HEK293 (cell line): Measurements from ENCODE around the gene UCHL1.

Experiments
- CTCF ChIA-PET: fragments of 350-600 bp; formaldehyde crosslinking; extraction: SDS; loops from one replicate; lab custom pipeline; 2021; ENCODE audit warnings: antibody characterized with exemption; lab: Yijun Ruan, JAX
- POLR2A ChIA-PET: fragments of 300-600 bp; formaldehyde crosslinking; extraction: SDS; loops from one replicate; lab custom pipeline; 2020; ENCODE audit warnings: antibody characterized with exemption, inconsistent platforms; lab: Yijun Ruan, JAX
- H3K27ac ChIP-seq: fragments of 200-500 bp; sonication (Bioruptor generic); 2 replicates; pipeline ENCODE4 v1.5.1; 2014; ENCODE audit warnings: low read depth, low read length, control low read depth, inconsistent platforms; ENCODE audit errors: extremely low read depth
- H3K36me3 ChIP-seq, 2 experiments: fragments of 200-500 bp in 1 of 2; sonication (Bioruptor generic) in 1 of 2; 1 replicate in 1 of 2; 2 replicates in 1 of 2; pipeline ENCODE4 v1.5.1; 2014 to 2017; ENCODE audit warnings: inconsistent platforms in 2 of 2, low read length in 2 of 2; ENCODE audit not compliant: control insufficient read depth in 2 of 2, insufficient read depth in 1 of 2
- H3K4me1 ChIP-seq: fragments of 200-500 bp; sonication (Bioruptor generic); 2 replicates; pipeline ENCODE4 v1.5.1; 2014; ENCODE audit warnings: mild to moderate bottlenecking, low read length, inconsistent platforms; ENCODE audit not compliant: control insufficient read depth, insufficient read depth
- H3K4me3 ChIP-seq: 2 replicates; pipeline ENCODE4 v1.5.1; 2011; ENCODE audit warnings: low read depth, mild to moderate bottlenecking, control low read depth, low read length, moderate library complexity
- H3K9me3 ChIP-seq: fragments of 200-500 bp; sonication (Bioruptor generic); 2 replicates; pipeline ENCODE4 v1.5.1; 2014; ENCODE audit warnings: low read depth, low read length, inconsistent platforms; ENCODE audit not compliant: control insufficient read depth, insufficient read depth
- GLI2 ChIP-seq: fragments of 450-650 bp; formaldehyde crosslinking; IDR thresholded peaks from 2 replicates; pipeline ENCODE4; 2017; ENCODE audit warnings: missing biosample characterization, missing genetic modification characterization, low read depth, borderline replicate concordance
- HOXD13 ChIP-seq: sonication (generic); formaldehyde crosslinking; IDR thresholded peaks from 2 replicates; pipeline ENCODE4 v1.8.0; 2022; ENCODE audit warnings: missing genetic modification reagents, borderline replicate concordance
- MZF1 ChIP-seq: fragments of 450-650 bp; formaldehyde crosslinking; IDR thresholded peaks from 2 replicates; pipeline ENCODE4 v1.5.1; 2017; ENCODE audit warnings: missing biosample characterization, missing genetic modification characterization, borderline replicate concordance
- OSR2 ChIP-seq: fragments of 450-650 bp; formaldehyde crosslinking; IDR thresholded peaks from 2 replicates; pipeline ENCODE4 v1.5.1; 2016; ENCODE audit warnings: missing biosample characterization, missing genetic modification characterization
- SP2 ChIP-seq: fragments of 450-650 bp; formaldehyde crosslinking; IDR thresholded peaks from 2 replicates; pipeline ENCODE4 v1.5.1; 2016; ENCODE audit warnings: missing biosample characterization, missing genetic modification characterization
- WT1 ChIP-seq: fragments of 450-650 bp; formaldehyde crosslinking; IDR thresholded peaks from 2 replicates; pipeline ENCODE4 v1.5.1; 2016; ENCODE audit warnings: missing biosample characterization, missing genetic modification characterization
- ZEB2 ChIP-seq: fragments of 450-650 bp; formaldehyde crosslinking; IDR thresholded peaks from 2 replicates; pipeline ENCODE4 v1.5.1; 2016; ENCODE audit warnings: missing biosample characterization, missing genetic modification characterization
- ZFHX2 ChIP-seq: fragments of 450-650 bp; formaldehyde crosslinking; conservative IDR thresholded peaks from 2 replicates; pipeline ENCODE4 v1.5.1; 2016; ENCODE audit warnings: missing biosample characterization, missing genetic modification characterization
- ZNF112 ChIP-seq: fragments of 450-650 bp; formaldehyde crosslinking; IDR thresholded peaks from 2 replicates; pipeline ENCODE4 v1.5.0; 2017; ENCODE audit warnings: missing biosample characterization, missing genetic modification characterization
- ZNF292 ChIP-seq: fragments of 450-650 bp; formaldehyde crosslinking; IDR thresholded peaks from 2 replicates; pipeline ENCODE4 v1.5.1; 2016; ENCODE audit warnings: low read depth, missing biosample characterization, missing genetic modification characterization, borderline replicate concordance
- ZNF544 ChIP-seq: fragments of 450-650 bp; formaldehyde crosslinking; IDR thresholded peaks from 2 replicates; pipeline ENCODE4 v1.5.0; 2017; ENCODE audit warnings: missing biosample characterization, missing genetic modification characterization
- ZNF596 ChIP-seq: fragments of 450-650 bp; IDR thresholded peaks from 2 replicates; pipeline ENCODE4 v1.5.0; 2018; ENCODE audit warnings: missing biosample characterization, mild to moderate bottlenecking, missing genetic modification characterization, moderate library complexity
- ZNF654 ChIP-seq: fragments of 450-650 bp; formaldehyde crosslinking; IDR thresholded peaks from 2 replicates; pipeline ENCODE4 v1.5.1; 2016; ENCODE audit warnings: low read depth, missing biosample characterization, missing genetic modification characterization
- ZNF660 ChIP-seq: fragments of 450-650 bp; IDR thresholded peaks from 2 replicates; pipeline ENCODE4 v1.5.1; 2018; ENCODE audit warnings: missing biosample characterization, mild to moderate bottlenecking, missing genetic modification characterization
- ZNF791 ChIP-seq: fragments of 450-650 bp; formaldehyde crosslinking; IDR thresholded peaks from 2 replicates; pipeline ENCODE4 v1.5.1; 2016; ENCODE audit warnings: missing biosample characterization, missing genetic modification characterization
- ZNF792 ChIP-seq: fragments of 450-650 bp; formaldehyde crosslinking; IDR thresholded peaks from 2 replicates; pipeline ENCODE4 v1.5.1; 2016; ENCODE audit warnings: missing biosample characterization, missing genetic modification characterization
- ZSCAN16 ChIP-seq: fragments of 450-650 bp; formaldehyde crosslinking; IDR thresholded peaks from 2 replicates; pipeline ENCODE4 v1.5.1; 2016; ENCODE audit warnings: missing biosample characterization, missing genetic modification characterization
- ZXDB ChIP-seq: fragments of 450-650 bp; formaldehyde crosslinking; IDR thresholded peaks from 2 replicates; pipeline ENCODE4 v1.5.1; 2016; ENCODE audit warnings: missing biosample characterization, missing genetic modification characterization
- TF ChIP-seq, protein P1 (sequence below): fragments of 450-650 bp; IDR thresholded peaks from 2 replicates; pipeline ENCODE4 v1.5.1; 2018; ENCODE audit warnings: missing biosample characterization, mild to moderate bottlenecking, missing genetic modification characterization
- TF ChIP-seq, protein P2 (sequence below): fragments of 450-650 bp; formaldehyde crosslinking; IDR thresholded peaks from 2 replicates; pipeline ENCODE4 v1.5.1; 2016; ENCODE audit warnings: missing biosample characterization, missing genetic modification characterization
- TF ChIP-seq, protein P3 (sequence below): fragments of 450-650 bp; formaldehyde crosslinking; IDR thresholded peaks from 2 replicates; pipeline ENCODE4 v1.5.1; 2016; ENCODE audit warnings: missing biosample characterization, missing genetic modification characterization
- TF ChIP-seq, protein P4 (sequence below): fragments of 450-650 bp; IDR thresholded peaks from 2 replicates; pipeline ENCODE4 v1.5.1; 2018; ENCODE audit warnings: missing biosample characterization, missing genetic modification characterization

Gene UCHL1

DNA sequence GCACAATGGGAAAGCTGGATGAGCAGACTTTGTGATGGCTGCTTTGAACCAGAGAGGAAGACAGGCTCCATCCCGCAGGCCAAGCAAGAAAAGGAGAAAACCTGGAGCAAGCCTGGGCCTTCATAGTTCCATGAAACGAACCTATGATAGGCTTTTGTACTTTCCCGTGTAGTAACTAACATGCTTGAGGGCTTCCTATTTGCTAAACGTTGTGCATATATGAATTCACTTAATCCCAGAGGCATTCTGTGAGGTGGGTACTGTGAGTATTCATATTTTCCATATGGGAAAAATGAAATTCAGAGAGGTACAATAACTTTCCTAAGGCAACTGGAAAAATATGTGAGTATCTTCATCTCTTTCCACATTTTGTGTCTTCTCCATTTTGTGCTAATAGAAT lies 28.8 kb upstream of the UCHL1 start:
- Histone ChIP-seq H3K36me3 (no peaks in the 10 kb centered on the region), H3K9me3 (no peaks in the 10 kb centered on the region), H3K4me3 (no peak overlapping the region), H3K4me1 (no peaks in the 10 kb centered on the region), H3K27ac (no peak overlapping the region)
- CTCF ChIA-PET: interaction anchor here (0.9 to 1.2 kb wide), 2 partner anchors 12 to 251 kb away, joined by 4 to 6 read pairs; no protein-coding TSS in a partner anchor
- POLR2A ChIA-PET: no interaction called here
- TF ChIP-seq ZEB2: no peak
- no peak for TF ChIP-seq WT1
- TF ChIP-seq, protein P1, sequence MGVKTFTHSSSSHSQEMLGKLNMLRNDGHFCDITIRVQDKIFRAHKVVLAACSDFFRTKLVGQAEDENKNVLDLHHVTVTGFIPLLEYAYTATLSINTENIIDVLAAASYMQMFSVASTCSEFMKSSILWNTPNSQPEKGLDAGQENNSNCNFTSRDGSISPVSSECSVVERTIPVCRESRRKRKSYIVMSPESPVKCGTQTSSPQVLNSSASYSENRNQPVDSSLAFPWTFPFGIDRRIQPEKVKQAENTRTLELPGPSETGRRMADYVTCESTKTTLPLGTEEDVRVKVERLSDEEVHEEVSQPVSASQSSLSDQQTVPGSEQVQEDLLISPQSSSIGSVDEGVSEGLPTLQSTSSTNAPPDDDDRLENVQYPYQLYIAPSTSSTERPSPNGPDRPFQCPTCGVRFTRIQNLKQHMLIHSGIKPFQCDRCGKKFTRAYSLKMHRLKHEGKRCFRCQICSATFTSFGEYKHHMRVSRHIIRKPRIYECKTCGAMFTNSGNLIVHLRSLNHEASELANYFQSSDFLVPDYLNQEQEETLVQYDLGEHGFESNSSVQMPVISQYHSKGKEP: no peak
- TF ChIP-seq, protein P2, sequence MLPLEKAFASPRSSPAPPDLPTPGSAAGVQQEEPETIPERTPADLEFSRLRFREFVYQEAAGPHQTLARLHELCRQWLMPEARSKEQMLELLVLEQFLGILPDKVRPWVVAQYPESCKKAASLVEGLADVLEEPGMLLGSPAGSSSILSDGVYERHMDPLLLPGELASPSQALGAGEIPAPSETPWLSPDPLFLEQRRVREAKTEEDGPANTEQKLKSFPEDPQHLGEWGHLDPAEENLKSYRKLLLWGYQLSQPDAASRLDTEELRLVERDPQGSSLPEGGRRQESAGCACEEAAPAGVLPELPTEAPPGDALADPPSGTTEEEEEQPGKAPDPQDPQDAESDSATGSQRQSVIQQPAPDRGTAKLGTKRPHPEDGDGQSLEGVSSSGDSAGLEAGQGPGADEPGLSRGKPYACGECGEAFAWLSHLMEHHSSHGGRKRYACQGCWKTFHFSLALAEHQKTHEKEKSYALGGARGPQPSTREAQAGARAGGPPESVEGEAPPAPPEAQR (tag by site-specific recombination): no peak
- no peak for TF ChIP-seq ZNF792 (tag by site-specific recombination)
- no peak for TF ChIP-seq ZXDB
- no peak for TF ChIP-seq ZNF292 (tag by site-specific recombination)

DNA sequence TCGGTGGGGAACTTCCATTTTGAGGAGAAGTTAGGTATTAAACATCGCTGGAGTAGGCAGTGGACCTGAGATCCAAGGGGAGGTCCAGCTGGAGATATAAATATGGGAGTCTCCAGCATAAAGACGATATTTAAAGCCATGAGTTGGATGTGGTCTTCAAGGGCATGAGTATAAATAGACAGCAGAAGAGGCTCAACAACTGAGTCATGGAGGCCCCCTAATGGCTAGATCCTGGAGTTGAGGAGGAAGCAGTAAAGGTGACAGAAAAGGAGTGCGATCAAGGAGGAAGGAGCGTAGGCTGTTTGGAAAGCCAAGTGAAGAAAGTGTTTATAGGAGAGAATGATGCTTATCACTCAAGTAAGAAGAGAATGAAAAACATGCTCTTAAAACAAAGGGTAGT lies 24.3 kb upstream of the UCHL1 start:
- Histone ChIP-seq H3K4me1 (no peaks in the 10 kb centered on the region), H3K36me3 (no peaks in the 10 kb centered on the region), H3K27ac (no peak overlapping the region), H3K4me3 (no peak overlapping the region), H3K9me3 (no peaks in the 10 kb centered on the region)
- POLR2A ChIA-PET: no interaction called here
- CTCF ChIA-PET: interaction anchor here (0.9 to 1.0 kb wide), 2 partner anchors 121 to 307 kb away, joined by 3 read pairs; no protein-coding TSS in a partner anchor
- TF ChIP-seq HOXD13 (no peak), ZNF654 (tag by site-specific recombination) (peak; percentile 37)
- TF ChIP-seq, all 188 proteins: peak for 1

DNA sequence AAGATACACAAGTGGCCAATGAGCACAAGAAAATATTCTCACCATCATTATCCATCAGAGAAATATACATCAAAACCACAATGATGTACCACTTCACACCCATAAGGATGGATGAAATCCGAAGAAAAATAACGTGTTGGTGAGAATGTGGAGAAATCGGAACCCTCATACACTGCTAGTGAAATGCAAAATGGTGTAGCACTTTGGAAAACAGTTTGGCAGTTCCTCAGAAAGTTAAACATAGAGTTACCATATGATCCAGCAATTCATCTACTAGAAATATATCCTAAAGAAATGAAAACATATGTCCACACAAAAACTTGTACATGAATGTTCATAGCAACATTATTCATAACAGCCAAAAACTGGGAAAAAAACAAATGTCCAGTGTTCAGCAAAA lies 23.9 kb upstream of the UCHL1 start:
- TF ChIP-seq ZFHX2 (tag by site-specific recombination): no peak
- H3K4me1 ChIP-seq: no peaks in the 10 kb centered on the region
- H3K9me3 ChIP-seq: no peaks in the 10 kb centered on the region
- ChIA-PET CTCF (interaction anchor here (0.9 to 1.0 kb wide), 2 partner anchors 122 to 307 kb away, joined by 3 read pairs; no protein-coding TSS in a partner anchor), POLR2A (no interaction called here)
- H3K27ac ChIP-seq: no peak overlapping the region
- no peak overlapping the region for H3K4me3 ChIP-seq
- H3K36me3 ChIP-seq: no peaks in the 10 kb centered on the region

DNA sequence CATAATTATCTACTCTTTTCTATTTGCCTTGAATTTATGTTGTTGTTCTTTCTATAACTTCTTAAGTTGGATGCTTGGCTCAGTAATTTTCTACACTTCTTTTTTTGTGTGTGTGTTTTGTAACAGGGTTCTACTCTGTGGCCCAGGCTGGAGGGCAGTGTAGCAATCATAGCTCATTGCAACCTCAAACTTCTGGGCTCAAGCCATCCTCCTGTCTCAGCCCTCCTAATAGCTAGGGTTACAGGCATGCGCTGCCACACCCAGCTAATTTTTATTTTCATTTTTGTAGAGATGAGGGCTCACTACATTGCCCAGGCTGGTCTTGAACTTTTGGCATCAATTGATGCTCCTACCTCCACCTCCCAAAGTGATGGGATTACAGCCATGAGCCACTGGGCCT lies 20.7 kb upstream of the UCHL1 start:
- Histone ChIP-seq H3K36me3 (no peaks in the 10 kb centered on the region), H3K4me3 (no peak overlapping the region), H3K9me3 (no peaks in the 10 kb centered on the region), H3K4me1 (no peaks in the 10 kb centered on the region), H3K27ac (no peak overlapping the region)
- TF ChIP-seq SP2 (tag by site-specific recombination): no peak
- ChIA-PET POLR2A (no interaction called here), CTCF (interaction anchor here (0.6 kb wide), 1 partner anchor 371 kb away, joined by 4 read pairs; no protein-coding TSS in a partner anchor)

DNA sequence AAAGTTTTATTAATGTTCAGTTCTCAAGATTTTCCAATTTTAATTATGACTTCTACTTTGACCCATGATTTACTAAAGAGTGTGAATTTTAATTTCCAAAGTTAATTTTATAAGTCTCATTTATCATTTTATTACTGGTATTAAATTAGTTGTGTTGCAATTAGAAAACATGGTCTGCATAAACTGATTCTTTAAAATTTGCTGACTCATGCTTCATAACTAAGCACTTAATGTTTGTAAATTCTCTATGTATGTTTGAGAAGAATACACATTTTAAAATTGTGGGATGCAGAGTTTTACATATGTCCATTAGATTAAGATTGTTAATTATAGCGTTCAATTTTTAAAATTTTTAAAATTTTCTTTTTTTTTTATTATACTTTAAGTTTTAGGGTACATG lies 20.2 kb upstream of the UCHL1 start:
- POLR2A ChIA-PET: no interaction called here
- H3K4me3 ChIP-seq: no peak overlapping the region
- no peaks in the 10 kb centered on the region for H3K36me3 ChIP-seq
- H3K4me1 ChIP-seq: no peaks in the 10 kb centered on the region
- CTCF ChIA-PET: interaction anchor here (0.6 kb wide), 1 partner anchor 371 kb away, joined by 4 read pairs; no protein-coding TSS in a partner anchor
- no peak overlapping the region for H3K27ac ChIP-seq
- no peaks in the 10 kb centered on the region for H3K9me3 ChIP-seq
- TF ChIP-seq ZNF112: no peak
- no peak for TF ChIP-seq ZXDB
- TF ChIP-seq MZF1 (tag by site-specific recombination): no peak
- no peak for TF ChIP-seq GLI2 (tag by site-specific recombination)
- no peak for TF ChIP-seq ZNF596 (tag by site-specific recombination)
- TF ChIP-seq OSR2: no peak
- TF ChIP-seq, protein P3, sequence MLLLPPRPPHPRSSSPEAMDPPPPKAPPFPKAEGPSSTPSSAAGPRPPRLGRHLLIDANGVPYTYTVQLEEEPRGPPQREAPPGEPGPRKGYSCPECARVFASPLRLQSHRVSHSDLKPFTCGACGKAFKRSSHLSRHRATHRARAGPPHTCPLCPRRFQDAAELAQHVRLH: no peak
- TF ChIP-seq, protein P4, sequence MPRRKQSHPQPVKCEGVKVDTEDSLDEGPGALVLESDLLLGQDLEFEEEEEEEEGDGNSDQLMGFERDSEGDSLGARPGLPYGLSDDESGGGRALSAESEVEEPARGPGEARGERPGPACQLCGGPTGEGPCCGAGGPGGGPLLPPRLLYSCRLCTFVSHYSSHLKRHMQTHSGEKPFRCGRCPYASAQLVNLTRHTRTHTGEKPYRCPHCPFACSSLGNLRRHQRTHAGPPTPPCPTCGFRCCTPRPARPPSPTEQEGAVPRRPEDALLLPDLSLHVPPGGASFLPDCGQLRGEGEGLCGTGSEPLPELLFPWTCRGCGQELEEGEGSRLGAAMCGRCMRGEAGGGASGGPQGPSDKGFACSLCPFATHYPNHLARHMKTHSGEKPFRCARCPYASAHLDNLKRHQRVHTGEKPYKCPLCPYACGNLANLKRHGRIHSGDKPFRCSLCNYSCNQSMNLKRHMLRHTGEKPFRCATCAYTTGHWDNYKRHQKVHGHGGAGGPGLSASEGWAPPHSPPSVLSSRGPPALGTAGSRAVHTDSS: no peak
- no peak for TF ChIP-seq ZNF791 (tag by site-specific recombination)
- TF ChIP-seq ZNF544 (tag by site-specific recombination): no peak
- TF ChIP-seq ZNF660 (tag by site-specific recombination): no peak
- TF ChIP-seq ZSCAN16 (tag by site-specific recombination): no peak
